DMS79 treated with DMSO at 0.1 percent for 48 hours (cell line): ENCODE measurements around the gene XPO5.
"Not testable (repeated sequence)": the region's sequence is repeated elsewhere in the genome, so short reads cannot be mapped to it uniquely, and the experiment has no call there.

Experiments used
- DNase-seq: peaks from one replicate; lab custom pipeline; 2025; lab: John Stamatoyannopoulos, UW

XPO5 gene

DNA sequence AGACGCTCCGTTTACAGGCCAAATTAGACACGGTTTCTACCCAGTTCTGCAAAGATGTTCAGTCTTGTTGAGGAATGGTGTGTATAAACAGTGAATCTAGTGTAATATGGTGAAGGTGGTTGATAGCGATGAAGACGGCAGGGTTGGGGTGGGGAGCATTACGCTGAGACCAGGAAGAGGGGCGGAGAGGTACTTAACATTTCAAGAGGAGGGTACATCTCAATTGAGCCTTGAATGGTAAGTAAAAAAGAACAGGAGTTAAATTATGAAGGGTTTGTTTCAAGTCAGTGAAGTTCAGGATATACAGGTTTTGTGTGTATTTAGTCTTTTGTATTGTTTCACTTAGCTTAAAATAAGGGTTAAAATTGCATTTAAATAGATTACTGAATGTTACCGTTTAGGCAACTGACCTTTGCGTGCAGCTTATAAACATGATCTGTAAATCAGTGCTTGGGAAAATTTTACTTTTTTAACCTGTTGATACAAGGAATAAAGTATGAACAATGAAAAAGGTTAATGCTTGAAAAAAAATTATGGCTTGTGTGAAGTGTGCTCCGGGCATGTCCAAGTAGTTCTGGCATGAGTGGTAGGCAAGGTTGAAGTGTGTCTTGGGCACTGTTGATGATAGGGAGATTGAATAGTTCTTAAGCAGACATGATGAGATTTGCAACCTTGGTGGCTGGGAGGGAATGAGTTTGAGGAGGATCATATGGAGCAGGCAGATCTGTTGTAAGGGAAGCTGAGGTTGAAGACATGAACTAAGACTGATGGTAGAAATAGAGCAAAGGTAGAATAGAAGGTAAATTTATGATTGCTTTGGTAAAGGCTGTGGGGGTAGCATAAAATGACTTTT lies 58.1 kb downstream of the XPO5 start:
- DNase-seq = no peak

DNA sequence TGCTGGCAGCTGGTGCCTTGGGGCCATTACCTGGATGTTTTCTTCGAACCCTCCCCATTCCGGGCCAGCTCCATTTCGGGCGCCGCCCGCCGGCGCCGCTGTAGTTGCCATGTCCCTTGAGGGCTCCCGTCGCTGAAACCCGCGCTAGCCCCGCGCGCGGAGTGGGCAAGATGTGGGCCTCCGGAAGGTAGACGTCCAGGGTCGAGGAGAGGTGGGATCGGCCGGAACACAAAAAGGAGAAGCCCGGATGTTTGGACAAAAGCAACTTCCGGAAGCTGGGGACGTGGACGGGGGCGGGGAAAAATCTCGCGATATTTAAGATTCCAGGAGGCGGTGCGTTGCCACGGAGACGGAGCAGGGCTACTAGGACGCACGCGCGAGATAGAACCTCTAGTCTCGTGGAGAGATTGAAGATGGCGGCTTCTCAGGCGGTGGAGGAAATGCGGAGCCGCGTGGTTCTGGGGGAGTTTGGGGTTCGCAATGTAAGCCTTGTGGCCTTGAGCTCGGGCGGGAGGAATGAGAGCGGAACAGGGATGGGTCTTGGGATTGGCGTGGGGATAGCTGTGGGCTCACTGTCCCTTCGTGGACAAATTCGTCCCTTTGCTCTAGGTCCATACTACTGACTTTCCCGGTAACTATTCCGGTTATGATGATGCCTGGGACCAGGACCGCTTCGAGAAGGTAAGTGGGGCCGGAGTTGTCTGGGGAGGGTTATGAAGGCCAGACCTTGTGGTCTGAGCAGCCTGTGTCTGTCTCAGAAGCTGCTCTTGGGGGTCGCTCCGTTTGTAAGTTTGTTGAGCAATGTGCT lies 58.9 kb downstream of the XPO5 start, which contains the start of the genes POLR1C and YIPF3:
Gene POLR1C (plus strand): TSS at position 393 of the 808 bp plus-strand sequence. CDS start 21 bp downstream, at position 414.
Gene YIPF3 (minus strand): TSS at position 230 of the 808 bp plus-strand sequence. CDS start 119 bp downstream, at position 111.
- peak; percentile 98 for DNase-seq

DNA sequence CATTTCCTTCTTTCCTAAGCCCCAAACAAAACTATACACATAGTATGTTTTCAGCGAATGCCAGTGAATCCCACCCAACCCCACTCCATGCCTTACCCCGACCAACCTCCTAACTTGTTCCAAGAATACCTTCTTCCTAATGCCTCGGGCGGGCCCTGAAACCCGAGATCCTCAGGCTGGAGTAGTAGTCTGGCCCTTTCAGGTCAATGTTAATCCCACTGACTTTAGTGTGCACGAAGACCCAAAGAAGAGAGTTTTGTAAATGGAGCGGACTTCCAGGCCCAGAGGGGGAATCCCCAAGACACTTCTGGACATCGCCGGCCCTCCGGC lies 59.5 kb downstream of the XPO5 start:
- no peak for DNase-seq

DNA sequence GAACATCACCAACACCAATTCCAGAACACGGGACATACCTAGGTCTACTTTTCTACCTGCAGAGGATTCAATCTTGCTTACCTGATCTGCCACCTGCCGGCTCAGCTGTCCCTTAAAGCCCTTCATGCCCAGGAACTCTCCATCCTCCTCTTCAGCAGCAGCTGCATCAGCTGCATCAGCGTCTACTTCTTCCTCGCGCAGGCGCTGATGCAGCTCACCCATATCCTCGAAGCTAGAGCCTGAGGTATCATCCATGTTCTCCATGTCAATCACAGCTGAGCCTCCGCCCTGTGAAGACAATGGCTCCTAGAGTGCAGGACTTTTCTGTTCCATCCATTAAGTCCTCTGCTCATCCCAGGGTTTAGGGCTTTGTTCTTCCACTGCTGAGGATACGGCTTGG lies 60.0 kb downstream of the XPO5 start:
- DNase-seq = no peak

DNA sequence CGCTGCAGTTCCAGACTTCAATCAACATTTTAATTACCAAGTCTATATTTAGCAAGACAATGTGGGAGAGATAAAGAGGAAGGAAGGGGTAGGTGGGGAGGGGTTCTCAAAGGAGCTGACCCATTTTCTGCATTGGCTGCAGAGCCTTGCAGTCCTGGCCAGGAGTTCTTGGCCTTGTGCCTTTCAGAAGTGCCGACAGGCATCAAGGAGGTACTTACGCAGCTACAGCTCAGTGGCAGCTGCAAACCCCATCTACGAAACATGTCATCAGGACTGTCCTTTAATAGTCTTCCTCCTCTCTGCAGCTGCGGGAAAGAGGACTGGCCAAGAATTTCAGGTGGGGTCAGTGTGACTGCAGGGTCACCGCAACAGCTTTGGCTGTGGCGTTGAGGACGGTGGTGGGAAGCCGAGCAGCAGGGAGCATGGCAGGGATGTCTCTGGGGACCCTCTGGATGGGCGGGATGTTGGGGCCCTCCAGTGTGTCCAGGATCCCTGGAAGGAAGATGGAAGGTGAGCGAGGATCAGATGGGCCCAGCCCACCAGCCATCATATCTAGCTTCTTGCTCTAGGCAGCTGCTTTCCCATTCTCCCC lies 63.9 kb downstream of the XPO5 start:
- DNase-seq = no peak

DNA sequence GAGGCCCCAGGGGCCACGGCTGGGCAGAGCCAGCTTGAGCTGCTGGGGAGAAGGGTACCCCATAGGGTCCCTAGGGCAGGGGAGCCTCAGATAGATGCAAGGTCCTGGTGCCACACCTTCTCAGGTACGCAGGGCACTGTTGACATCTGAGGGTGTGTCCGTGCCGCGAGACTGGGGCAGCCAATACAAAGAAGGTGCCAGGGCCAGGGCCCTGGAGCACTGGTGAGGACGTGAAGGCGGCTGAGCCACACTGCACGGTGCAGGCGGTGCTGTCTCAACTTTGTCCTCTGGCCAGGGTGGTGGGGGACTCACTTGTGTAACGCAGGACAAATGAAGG lies 65.0 kb downstream of the XPO5 start:
- DNase-seq = no peak

DNA sequence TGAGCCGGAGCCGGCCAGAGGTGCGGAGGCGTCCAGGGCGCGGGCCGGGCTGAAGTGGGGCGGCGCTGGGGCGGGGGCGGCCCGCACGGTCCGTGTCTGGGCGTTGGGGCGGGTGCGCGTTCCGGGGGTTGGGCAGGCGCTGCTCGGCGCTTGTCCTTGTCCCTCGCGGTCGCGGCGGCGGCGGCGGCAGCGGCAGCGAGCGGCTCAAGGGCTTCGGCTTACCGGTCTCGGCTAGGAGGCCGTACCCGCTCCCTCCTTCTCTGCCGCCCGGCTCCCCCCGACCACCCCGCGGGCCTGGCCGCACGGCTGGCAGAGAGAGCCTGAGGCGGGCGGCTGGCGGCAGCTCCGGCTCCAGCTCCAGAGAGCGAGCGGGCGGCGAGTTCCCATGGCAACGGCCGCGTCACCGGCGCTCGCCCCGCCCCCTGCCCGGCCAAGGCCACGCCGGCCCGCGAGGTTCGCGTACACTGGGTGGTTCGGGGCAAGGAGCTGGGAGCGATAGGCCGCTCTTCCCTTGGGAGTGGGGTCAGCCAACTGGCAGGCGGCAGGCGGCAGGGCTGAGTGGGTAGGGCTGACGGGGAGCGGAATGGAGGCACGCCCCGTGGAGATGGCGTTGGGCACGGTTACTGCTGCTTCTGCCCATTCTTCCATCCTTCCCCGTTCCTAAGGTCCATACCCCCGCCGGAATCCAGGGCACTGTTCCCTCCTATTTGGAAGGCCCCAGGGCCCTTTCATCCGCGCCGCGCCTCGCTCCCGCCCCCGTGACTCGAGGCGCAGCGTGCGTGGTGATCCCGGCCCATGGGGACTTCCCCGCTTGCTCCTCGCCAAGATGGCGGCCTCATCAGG lies 65.6 kb downstream of the XPO5 start, which contains the start of gene LRRC73:
Gene LRRC73 (minus strand): TSS at position 363 of the 843 bp plus-strand sequence. CDS start 561 bp downstream, outside the sequence.
- DNase-seq = peak; percentile 55

DNA sequence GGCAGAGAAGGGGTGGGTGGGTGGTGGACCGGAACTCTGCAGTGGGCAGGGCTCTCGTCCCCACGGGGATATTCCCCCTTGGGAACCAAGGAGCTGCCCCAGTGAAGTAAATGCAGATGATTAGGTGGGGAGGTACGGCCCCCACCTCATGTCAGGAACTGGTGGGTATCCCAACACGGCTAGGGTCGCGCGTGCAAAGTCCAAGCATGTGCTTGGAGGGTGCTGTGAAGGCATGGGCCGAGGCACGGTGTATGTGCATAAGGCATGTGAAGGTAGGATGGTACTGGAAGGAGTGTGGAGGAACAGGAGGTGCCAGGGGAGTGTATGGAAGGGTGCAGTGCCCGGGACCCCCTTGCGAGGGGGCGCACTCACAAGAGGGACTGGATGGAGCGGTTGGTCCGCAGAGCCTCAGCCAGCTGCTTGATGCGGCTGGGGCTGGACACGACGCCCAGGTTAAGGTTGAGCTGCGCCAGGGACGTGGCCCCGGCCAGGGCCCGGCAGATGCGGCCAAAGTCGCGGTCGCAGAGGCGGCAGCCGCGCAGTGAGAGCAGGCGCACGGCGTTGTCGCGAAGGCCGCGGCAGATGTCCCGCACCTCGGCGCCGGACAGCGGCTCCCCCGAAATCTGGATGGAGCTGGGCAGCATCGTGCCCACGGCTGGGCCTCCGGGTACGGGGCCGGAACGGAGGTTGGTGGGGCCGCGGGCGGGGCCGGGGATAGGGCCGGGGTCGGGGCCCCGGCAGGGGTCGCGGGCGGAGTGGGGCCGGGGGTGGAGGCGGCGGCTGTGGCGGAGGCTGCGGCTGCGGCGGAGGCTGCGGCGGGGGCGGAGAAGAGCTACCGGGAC lies 66.5 kb downstream of the XPO5 start:
- DNase-seq = no peak

DNA sequence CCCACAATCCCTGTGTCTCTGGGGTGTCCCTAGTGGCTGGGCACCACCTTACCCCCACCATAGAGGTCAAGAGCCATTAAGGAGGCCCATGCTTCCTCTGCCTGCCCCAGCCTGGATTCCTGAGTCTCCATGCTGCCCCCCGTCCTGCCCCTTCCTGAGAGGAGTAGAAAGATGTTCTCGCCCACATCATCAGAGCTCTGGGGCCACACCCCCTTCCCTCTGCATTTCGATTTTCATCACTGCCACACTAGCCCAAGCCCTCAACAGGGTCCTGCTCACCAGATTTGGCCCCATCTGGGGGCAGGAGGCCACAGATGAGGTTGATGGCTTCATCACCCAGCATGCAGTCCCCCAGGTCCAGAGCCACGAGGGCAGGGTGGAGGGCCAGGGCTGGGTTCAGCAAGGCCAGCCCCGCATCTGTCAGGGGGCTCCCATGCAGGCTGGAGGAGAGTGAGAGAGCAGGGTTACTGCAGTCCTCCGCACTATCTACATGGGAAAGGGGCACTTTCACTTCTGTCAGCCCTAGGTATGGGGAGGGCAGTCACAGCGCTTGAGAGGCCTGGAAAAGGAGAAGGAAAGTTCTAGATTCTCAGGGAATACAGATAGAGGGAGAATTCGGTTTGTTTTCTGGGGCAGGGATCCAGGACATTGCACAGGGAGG lies 67.2 kb downstream of the XPO5 start:
- no peak for DNase-seq

DNA sequence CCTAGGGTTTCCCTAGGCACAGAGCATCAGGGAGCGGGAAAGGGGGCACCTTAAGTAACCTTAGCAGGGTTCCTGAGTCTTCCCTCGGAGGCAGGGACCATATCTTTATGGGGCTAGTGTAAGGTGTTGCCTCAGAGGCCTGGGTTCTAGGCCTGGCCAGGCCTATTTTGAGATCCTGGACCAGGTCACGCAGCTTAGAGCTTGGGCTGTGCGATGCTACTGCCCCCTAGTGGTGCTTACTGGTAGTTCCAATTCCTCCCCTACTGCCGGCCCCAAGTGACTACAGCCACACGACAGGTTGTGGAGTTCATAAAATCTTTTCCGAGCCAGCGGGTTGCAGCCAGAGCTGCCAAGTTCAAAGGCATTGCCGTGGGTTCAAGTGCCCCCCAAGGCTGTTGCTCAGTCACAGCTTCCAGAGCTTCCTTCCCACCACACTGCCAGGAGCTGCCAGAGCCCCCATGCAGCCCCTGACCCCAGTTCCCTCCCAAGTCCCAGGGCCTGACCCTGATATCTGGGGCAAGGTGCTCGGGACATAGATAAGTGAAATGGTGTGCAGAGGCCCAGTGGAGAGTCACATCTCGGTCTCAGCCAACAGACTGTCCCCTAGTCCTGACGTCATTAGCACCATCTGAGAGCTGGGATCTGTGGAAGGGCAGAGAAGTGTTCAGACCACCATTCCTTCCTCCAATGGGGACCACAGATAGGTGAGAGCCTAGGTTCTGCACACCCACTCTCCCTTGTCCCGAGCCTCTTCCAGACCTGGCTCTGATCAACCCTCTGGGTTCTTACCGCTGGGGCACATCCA lies 69.0 kb downstream of the XPO5 start:
- DNase-seq = peak; percentile 47

DNA sequence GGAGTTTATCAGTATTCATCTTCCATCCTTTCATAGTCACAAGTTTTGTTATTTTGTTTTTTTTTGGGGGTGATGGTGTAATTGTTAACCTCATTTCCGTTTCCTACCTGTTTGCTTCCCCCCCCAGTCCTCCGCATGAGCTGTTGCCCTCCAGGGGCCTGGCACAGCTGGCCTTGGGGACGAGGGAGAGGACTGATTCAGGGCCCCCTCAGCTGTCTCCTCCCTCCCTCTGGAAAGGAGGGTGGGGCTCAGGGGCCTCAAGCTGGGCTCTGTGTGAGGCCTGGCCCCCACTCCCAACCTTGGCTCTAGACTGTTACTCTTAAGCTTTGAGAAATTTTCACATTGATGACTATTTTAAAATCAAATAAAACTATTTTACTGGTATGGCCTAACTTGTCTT lies 69.7 kb downstream of the XPO5 start:
- DNase-seq = no peak

DNA sequence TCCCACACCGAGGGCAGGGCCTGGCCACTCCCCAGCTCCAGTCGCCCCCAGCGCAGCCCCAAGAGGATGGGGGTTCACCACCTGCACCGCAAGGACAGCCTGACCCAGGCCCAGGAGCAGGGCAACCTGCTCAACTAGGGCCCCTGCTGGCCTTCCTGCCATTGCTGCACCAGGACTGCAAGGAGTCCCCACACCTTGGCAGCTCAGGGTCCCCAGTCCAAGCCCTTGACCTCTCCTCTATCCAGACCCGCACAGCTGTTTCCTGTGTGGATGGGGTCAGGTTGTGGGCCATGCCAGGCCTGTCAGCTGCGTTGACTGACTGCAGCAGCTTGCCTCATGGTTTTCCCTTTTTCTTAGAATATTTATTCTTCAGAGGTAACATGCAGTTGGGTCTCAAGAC lies 70.1 kb downstream of the XPO5 start:
- DNase-seq = no peak

DNA sequence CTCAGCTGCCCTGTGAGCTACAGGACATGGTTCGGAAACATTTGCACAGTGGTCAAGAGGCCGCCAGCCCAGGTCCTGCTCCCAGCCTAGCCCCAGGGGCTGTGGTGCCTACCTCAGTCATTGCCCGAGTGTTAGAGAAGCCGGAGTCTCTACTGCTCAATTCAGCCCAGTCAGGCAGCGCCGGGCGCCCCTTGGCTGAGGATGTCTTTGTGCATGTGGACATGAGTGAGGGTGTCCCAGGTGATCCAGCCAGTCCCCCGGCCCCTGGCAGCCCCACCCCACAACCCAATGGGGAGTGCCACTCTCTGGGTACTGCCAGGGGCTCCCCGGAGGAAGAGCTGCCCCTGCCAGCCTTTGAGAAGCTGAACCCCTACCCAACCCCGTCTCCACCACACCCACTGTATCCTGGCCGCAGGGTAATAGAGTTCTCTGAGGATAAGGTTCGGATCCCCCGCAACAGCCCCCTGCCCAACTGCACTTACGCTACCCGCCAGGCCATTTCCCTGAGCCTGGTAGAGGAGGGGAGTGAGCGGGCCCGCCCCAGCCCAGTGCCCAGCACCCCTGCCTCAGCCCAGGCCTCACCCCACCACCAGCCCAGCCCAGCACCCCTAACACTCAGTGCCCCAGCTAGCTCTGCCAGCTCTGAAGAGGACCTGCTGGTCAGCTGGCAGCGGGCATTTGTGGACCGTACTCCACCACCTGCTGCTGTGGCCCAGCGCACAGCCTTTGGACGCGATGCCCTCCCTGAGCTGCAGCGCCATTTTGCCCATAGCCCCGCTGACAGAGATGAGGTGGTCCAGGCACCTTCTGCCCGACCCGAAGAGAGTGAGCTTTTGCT lies 70.9 kb downstream of the XPO5 start:
- no peak for DNase-seq

DNA sequence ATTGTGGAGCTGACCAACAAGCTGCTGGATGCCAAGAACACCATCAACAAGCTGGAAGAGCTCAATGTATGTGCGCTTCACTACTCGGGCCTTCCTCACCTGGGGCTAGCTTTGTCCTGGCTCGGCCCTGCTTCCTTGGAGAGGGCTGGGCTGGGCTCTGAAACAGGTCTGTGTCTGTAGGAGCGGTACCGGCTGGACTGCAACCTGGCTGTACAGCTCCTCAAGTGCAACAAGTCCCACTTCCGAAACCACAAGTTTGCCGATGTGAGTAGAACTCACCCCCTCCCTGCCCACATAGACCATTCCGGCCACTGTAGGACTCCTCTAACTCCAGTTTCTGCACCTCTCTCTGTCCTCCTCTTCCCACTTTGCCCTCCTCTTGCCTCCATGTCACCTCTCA lies 72.4 kb downstream of the XPO5 start:
- no peak for DNase-seq

DNA sequence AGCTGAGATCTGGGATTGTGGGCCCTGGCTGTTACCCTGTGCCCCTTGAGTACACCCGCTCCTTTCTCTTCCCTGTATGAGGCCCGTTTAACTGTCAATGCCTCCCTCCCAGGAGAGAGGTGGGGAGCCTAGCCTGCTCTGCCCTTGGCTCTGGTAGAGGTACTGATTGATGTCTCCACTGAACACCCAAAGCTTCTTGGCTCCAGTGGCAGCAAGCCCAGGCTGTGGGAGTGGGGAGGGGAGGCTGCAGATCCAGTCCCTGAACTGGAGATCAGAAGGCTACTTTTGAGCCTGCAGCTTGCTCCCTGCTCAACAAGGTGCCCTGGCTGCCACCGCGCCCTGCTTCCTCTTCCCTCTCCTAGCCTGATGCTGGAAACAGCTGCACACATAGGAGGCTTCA lies 73.2 kb downstream of the XPO5 start:
- no peak for DNase-seq

DNA sequence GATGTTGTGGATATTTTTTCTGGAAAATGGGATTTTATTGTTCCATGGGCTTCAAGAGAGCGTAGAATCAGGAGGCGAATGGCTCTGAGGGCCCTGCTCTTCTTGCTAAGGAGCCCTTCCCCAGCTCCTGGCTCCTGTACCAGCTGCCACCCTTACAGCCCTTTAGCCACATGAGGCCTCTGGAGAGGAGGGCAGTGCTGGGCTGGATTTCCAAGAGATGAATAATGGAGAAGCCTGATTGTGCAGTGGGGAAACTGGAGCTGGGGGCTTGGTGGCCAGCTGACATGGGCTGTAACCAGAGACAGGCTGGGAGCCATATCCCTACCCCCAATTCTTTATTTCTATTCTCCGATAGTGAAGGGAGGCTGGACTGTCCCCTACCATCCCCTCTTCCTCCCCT lies 74.9 kb downstream of the XPO5 start:
- DNase-seq = no peak

DNA sequence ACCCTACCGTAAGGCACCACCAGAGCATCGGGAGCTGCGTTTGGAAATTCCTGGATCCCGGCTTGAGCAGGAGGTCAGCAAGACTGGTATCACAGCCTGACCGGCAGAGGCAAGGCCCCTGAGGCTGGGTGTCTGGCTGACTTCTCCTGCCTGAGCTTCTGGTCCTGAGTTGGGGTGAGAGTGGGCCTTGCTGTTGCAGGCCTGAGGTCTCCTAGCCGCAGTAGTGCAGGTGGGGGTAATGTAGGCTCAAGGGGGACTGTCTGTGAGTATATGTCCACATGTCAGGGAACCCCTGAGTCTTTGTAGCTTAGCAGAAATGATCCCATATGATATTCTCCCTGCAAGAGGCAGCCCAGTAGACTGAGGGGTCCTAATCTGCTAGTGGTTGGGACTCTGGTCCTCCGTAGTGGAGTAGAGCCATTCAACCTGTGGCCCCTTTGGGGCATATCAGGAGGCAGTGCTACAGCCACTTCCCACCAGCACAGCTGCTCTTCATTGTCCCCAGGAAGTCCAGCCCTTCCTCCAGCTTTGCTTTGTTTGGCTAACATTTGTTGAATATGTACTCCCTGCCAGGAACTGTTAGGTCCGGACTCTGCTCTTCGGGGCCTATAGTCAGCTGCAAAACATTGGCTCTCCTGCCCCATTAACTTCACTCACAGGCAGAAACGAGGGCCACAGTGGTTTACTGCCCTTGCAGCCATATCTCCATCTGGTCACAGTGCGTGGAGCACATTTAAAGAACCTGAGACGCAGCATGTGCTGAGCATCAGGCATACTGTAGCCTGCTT lies 76.6 kb downstream of the XPO5 start:
- no peak for DNase-seq

DNA sequence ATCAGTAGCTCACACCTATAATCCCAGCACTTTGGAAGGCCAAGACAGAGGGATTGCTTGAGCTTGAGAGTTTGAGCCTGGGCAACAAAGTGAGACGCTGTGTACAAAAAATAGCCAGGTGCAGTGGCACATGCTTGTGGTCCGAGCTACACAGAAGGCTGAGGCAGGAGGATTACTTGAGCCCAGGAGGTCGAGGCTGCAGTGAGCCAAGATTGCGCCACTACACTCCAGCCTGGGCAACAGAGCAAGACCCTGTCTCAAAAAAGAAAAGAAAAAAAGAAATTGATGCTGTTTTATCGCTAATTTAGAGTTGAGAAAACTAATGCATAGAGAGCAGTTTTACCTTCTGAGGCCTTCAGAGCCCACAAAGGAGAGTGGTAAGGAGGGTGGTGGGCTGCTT lies 77.5 kb downstream of the XPO5 start:
- not testable (repeated sequence) for DNase-seq
